Hepatocyte (in vitro differentiated cells): Measurements from ENCODE around the gene SLBP.

Experiments used
- CTCF ChIP-seq: fragments of 200-600 bp; sonication (generic); IDR thresholded peaks from 2 replicates; pipeline ENCODE4 v1.5.1; 2016; ENCODE audit warnings: antibody characterized with exemption, mild to moderate bottlenecking; ENCODE audit not compliant: poor library complexity
- EZH2 ChIP-seq: fragments of 200-600 bp; sonication (generic); IDR thresholded peaks from 2 replicates; pipeline ENCODE4 v1.6.1; 2016; ENCODE audit warnings: antibody characterized with exemption, mild to moderate bottlenecking, borderline replicate concordance
- EZH2phosphoT487 ChIP-seq: fragments of 200-600 bp; sonication (generic); IDR thresholded peaks from one replicate; pipeline ENCODE4 v1.6.1; 2018; ENCODE audit warnings: antibody characterized with exemption, mild to moderate bottlenecking, low read depth, moderate library complexity; ENCODE audit not compliant: unreplicated experiment, severe bottlenecking

- TF ChIP-seq EZH2: no peak
- no peak for TF ChIP-seq CTCF
- TF ChIP-seq EZH2phosphoT487: no peak
Observed at GRCh38 chr4:1757836-1758235, 45.7 kb upstream of the SLBP start.
